HEK293 (cell line): Measurements from ENCODE around the gene CRYZ.

Source experiments
- CTCF ChIP-seq: fragments of 450-650 bp; formaldehyde crosslinking; IDR thresholded peaks from 2 replicates; pipeline ENCODE4 v1.5.1; 2016; ENCODE audit warnings: missing biosample characterization, missing genetic modification characterization
- MYNN ChIP-seq: fragments of 450-650 bp; formaldehyde crosslinking; IDR thresholded peaks from 2 replicates; pipeline ENCODE4 v1.5.1; 2016; ENCODE audit warnings: missing biosample characterization, missing genetic modification characterization, borderline replicate concordance
- OVOL3 ChIP-seq: fragments of 450-650 bp; formaldehyde crosslinking; IDR thresholded peaks from 2 replicates; pipeline ENCODE4 v1.5.1; 2016; ENCODE audit warnings: missing biosample characterization, missing genetic modification characterization
- SP2 ChIP-seq: fragments of 450-650 bp; formaldehyde crosslinking; IDR thresholded peaks from 2 replicates; pipeline ENCODE4 v1.5.1; 2016; ENCODE audit warnings: missing biosample characterization, missing genetic modification characterization
- YY1 ChIP-seq: fragments of 450-650 bp; formaldehyde crosslinking; IDR thresholded peaks from 2 replicates; pipeline ENCODE4 v1.5.1; 2018; ENCODE audit warnings: missing biosample characterization, missing genetic modification characterization
- ZBTB1 ChIP-seq: fragments of 450-650 bp; formaldehyde crosslinking; IDR thresholded peaks from 2 replicates; pipeline ENCODE4 v1.5.1; 2016; ENCODE audit warnings: missing biosample characterization, missing genetic modification characterization
- ZNF488 ChIP-seq: fragments of 450-650 bp; formaldehyde crosslinking; IDR thresholded peaks from 2 replicates; pipeline ENCODE4 v1.5.1; 2016; ENCODE audit warnings: missing biosample characterization, missing genetic modification characterization
- ZNF549 ChIP-seq: fragments of 450-650 bp; IDR thresholded peaks from 2 replicates; pipeline ENCODE4 v1.5.1; 2018; ENCODE audit warnings: missing biosample characterization, missing genetic modification characterization, mild to moderate bottlenecking, inconsistent platforms, moderate library complexity
- ZNF830 ChIP-seq: fragments of 450-650 bp; IDR thresholded peaks from 2 replicates; pipeline ENCODE4 v1.5.0; 2018; ENCODE audit warnings: missing biosample characterization, missing genetic modification characterization, low read depth, mild to moderate bottlenecking, moderate library complexity
- TF ChIP-seq, protein P1 (sequence below): fragments of 450-650 bp; formaldehyde crosslinking; IDR thresholded peaks from 2 replicates; pipeline ENCODE4 v1.5.1; 2016; ENCODE audit warnings: missing biosample characterization, missing genetic modification characterization
- TF ChIP-seq, protein P2 (sequence below): fragments of 450-650 bp; formaldehyde crosslinking; IDR thresholded peaks from 2 replicates; pipeline ENCODE4 v1.5.1; 2016; ENCODE audit warnings: missing biosample characterization, missing genetic modification characterization, low read depth

GRCh38 chr1:74699331-74699730 is 33.5 kb downstream of the CRYZ start:
- TF ChIP-seq CTCF (tag by site-specific recombination) (no peak), ZNF830 (tag by site-specific recombination) (no peak), ZBTB1 (tag by site-specific recombination) (no peak), MYNN (tag by site-specific recombination) (no peak), ZNF549 (no peak), OVOL3 (tag by site-specific recombination) (no peak), YY1 (tag by site-specific recombination) (no peak), ZNF488 (tag by site-specific recombination) (no peak), SP2 (no peak)
- TF ChIP-seq, protein P1, sequence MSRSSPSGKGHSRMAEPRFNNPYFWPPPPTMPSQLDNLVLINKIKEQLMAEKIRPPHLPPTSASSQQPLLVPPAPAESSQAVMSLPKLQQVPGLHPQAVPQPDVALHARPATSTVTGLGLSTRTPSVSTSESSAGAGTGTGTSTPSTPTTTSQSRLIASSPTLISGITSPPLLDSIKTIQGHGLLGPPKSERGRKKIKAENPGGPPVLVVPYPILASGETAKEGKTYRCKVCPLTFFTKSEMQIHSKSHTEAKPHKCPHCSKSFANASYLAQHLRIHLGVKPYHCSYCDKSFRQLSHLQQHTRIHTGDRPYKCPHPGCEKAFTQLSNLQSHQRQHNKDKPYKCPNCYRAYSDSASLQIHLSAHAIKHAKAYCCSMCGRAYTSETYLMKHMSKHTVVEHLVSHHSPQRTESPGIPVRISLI (tag by site-specific recombination), result no peak
- TF ChIP-seq, protein P2, sequence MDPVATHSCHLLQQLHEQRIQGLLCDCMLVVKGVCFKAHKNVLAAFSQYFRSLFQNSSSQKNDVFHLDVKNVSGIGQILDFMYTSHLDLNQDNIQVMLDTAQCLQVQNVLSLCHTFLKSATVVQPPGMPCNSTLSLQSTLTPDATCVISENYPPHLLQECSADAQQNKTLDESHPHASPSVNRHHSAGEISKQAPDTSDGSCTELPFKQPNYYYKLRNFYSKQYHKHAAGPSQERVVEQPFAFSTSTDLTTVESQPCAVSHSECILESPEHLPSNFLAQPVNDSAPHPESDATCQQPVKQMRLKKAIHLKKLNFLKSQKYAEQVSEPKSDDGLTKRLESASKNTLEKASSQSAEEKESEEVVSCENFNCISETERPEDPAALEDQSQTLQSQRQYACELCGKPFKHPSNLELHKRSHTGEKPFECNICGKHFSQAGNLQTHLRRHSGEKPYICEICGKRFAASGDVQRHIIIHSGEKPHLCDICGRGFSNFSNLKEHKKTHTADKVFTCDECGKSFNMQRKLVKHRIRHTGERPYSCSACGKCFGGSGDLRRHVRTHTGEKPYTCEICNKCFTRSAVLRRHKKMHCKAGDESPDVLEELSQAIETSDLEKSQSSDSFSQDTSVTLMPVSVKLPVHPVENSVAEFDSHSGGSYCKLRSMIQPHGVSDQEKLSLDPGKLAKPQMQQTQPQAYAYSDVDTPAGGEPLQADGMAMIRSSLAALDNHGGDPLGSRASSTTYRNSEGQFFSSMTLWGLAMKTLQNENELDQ (tag by site-specific recombination), result no peak
